Coronary artery (tissue), 2 donors: ENCODE measurements around the gene PYDC1.

ENCODE experiments used
- DNase-seq: peaks from one replicate; pipeline ENCODE4 v3.0.0-alpha.2; 2017; ENCODE audit warnings: low spot score
- H3K27ac ChIP-seq, 2 donors: fragments of 200-600 bp; sonication (generic); one replicate each; pipeline ENCODE4 v1.5.1; 2016 to 2019
- H3K4me3 ChIP-seq: fragments of 200-600 bp; sonication (generic); 2 replicates; pipeline ENCODE4 v1.5.1; 2016; ENCODE audit warnings: mild to moderate bottlenecking, moderate library complexity
- TF ChIP-seq, protein P1 (sequence below): fragments of 200-600 bp; sonication (generic); IDR thresholded peaks from one replicate; pipeline ENCODE4 v1.5.1; 2019; ENCODE audit warnings: antibody characterized with exemption

PYDC1 gene

DNA sequence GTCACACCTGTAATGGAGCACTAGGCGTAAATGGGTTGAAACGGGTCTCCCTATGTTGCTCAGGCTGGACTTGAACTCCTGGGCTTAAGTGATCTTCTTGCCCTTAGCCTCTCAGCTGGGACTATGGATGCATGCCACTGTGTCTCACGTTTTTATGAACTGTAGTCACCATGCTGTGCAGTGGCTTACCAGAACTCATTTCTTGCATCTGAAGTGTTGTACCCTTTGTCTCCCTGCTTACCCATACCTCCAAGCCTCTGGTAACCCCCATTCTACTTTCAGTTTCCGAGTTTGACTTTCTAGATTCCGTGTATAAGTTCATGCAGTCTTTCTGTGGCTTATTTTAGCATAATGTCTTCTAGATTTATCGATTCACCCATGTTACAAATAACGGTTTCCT lies 22.0 kb downstream of the PYDC1 start:
- no peak overlapping the region for H3K4me3 ChIP-seq
- DNase-seq, result no peak
- TF ChIP-seq, protein P1, sequence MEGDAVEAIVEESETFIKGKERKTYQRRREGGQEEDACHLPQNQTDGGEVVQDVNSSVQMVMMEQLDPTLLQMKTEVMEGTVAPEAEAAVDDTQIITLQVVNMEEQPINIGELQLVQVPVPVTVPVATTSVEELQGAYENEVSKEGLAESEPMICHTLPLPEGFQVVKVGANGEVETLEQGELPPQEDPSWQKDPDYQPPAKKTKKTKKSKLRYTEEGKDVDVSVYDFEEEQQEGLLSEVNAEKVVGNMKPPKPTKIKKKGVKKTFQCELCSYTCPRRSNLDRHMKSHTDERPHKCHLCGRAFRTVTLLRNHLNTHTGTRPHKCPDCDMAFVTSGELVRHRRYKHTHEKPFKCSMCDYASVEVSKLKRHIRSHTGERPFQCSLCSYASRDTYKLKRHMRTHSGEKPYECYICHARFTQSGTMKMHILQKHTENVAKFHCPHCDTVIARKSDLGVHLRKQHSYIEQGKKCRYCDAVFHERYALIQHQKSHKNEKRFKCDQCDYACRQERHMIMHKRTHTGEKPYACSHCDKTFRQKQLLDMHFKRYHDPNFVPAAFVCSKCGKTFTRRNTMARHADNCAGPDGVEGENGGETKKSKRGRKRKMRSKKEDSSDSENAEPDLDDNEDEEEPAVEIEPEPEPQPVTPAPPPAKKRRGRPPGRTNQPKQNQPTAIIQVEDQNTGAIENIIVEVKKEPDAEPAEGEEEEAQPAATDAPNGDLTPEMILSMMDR, result no peak
- H3K27ac ChIP-seq, result no peak overlapping the region

DNA sequence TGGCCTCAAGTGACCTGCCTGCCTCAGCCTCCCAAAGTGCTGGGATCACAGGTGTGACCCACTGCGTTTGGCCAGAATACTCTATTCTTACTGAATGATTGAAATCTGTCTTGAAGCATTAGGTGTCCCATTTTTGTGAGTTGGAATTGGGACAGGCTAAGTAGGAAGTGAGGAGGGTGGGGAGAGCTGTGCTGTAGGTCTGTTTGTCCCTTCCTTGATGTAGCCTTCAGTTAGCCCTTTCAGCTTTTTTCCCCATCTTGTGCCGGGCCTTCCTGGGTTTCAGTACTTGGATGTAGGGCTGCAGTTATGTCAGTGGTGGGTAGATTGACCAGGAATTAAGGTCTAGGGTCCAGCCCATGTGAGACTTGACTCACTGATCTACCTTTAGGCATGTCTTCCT lies 23.1 kb downstream of the PYDC1 start:
- TF ChIP-seq, protein P1, result no peak
- Histone ChIP-seq H3K4me3 (no peak overlapping the region), H3K27ac (no peak overlapping the region)
- DNase-seq, result no peak

DNA sequence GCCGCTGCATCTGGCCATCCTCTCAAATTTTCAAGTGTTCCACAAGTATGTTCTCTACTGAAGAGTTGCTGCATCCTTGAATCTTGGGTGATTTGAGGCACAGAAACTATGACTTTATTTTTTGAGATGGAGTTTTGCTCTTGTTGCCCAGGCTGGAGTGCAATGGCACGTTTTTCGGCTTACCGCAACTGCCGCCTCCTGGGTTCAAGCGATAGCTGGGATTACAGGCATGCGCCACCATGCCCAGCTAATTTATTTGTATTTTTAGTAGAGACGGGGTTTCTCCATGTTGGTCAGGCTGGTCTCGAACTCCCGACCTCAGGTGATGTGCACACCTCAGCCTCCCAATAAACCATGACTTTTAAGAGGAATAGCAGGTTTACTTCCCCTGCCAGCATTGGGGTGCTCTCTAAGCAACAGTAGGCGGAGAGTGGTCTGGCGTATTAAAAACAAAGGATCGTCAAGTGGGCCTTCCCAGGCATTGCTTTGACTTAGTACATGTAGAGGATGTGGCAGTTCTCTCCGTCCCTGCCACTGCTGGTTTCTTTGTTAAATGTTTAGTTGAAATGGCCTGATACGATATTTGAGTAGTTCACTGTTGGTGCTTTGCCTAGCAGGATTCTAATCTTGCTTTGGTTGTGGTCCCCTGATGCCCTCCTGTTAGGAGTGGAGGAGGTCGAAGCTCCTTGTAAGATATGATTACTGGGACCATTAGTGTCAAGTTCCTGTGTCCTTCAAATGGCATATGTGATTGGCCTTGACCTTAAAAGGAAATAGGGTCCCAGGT lies 23.9 kb downstream of the PYDC1 start:
- TF ChIP-seq, protein P1, result no peak
- no peak overlapping the region for H3K27ac ChIP-seq
- H3K4me3 ChIP-seq, result no peak overlapping the region
- no peak for DNase-seq

DNA sequence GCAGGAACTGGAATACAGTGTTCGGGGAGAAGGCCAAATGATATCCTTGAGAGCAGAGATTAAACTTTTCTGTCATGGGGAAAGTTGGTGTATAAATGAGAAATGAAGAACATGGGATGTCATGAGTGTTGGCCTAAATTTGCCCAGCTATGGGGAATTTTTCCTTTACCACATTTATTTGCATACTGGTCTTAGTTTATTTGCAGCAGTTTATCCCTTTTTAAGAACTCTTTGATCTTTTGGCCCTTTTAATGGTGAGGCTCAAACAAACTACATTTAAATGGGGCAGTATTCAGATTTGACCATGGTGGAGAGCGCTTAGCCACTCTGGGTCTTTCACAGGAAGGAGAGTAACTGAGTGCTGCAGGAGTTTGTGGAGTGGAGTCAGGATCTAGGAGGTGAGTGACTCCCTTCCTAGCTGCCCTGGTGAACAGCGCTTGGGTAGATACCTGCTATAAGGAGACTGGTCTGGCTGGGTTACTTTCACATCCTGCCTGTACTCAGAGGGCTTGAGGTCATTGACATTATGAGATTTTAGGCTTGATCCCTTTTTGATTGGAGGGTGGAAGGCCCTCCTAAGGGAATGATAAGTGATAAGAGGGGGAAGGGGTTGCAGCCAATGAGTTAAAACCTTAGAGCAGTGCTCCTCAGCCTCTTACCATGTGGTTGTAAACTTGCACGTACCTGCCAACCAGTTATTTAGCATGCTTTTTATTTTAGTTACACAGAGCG lies 25.1 kb downstream of the PYDC1 start:
- TF ChIP-seq, protein P1, result no peak
- H3K27ac ChIP-seq, result no peak overlapping the region
- no peak for DNase-seq
- H3K4me3 ChIP-seq, result no peak overlapping the region

DNA sequence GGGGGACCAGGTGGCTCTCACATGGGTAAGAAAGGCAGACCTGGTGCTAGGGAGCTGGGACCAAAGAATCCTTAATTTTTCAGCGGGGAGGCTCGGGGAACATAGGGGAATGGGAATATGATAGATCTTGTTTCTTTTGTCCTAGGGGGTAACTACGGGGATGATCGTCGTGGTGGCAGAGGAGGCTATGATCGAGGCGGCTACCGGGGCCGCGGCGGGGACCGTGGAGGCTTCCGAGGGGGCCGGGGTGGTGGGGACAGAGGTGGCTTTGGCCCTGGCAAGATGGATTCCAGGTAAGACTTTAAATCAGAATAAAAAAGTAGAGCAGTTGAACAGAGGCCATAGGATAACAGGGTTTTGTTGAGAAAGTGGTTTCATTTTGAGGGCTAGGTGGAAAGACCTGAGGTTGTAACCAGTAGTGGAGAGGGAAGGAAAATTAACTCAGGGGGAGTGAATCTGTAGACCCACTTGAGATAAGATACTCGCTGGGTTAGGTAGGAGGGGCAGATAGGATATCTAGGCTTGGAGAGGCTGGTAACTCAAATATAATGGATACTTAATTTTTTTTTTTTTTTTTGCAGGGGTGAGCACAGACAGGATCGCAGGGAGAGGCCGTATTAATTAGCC lies 26.0 kb downstream of the PYDC1 start:
- TF ChIP-seq, protein P1, result no peak
- no peak for DNase-seq
- no peak overlapping the region for H3K4me3 ChIP-seq
- H3K27ac ChIP-seq, result no peak overlapping the region

DNA sequence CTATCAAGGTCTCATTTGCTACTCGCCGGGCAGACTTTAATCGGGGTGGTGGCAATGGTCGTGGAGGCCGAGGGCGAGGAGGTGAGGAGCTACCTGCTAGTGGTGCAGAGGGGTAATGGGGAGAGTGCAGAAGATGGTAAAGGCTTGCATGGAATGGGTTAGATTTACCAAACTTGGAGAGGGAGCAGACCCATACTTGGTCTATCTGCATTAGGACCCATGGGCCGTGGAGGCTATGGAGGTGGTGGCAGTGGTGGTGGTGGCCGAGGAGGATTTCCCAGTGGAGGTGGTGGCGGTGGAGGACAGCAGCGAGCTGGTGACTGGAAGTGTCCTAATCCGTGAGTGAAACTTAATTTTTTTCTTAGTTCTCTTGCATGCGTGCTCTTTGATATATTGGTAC lies 26.9 kb downstream of the PYDC1 start:
- TF ChIP-seq, protein P1, result no peak
- H3K27ac ChIP-seq, result no peak overlapping the region
- no peak for DNase-seq
- no peak overlapping the region for H3K4me3 ChIP-seq
